Measurements from ENCODE around the gene MUC4. TPM values are rescaled to one million over a fixed set of nuclear protein-coding genes. Genes with fewer than 3 reads are reported as not detected.

MUC4 gene
- total and polyA plus RNA-seq, 9 of the 15 experiments (the other 6 are each of a cell fraction or from before 2014, with no cell fraction given): under 0.01 to 0.21 (median 0.10) TPM; not detected in 4

GRCh38 chr3:195718477-195718984, 93.2 kb downstream of the MUC4 start:
- Histone ChIP-seq H3K9me3 (replicated peaks; ENCODE audit: control insufficient read depth, insufficient read depth, low read depth, low read length) (no peaks in the 10 kb centered on the region), H3K9ac (ENCODE audit: insufficient read depth in 1 of 2, low read depth in 2 of 2, low read length in 2 of 2) (no peak overlapping the region; a peak in 1 of 4 replicates), H3K4me3 (no peak overlapping the region), H4K20me1 (replicated peaks; ENCODE audit: control insufficient read depth, insufficient read depth, low read length) (no peaks in the 10 kb centered on the region; the same call in 1 of the 2 replicates), H3K9me1 (ENCODE audit: control insufficient read depth, insufficient read depth, low read length) (no peaks in the 10 kb centered on the region), H3K36me3 (ENCODE audit: control insufficient read depth, insufficient read depth, low read length) (no peaks in the 10 kb centered on the region), H3K27me3 (ENCODE audit: control insufficient read depth in 2 of 2, insufficient read depth in 2 of 2, low read length in 2 of 2) (peaks cover 30 to 40% of the 10 kb centered on the region in 2 experiments), H3K4me2 (ENCODE audit: insufficient read depth, low read length) (no peak overlapping the region), H3K79me2 (ENCODE audit: control insufficient read depth, insufficient read depth, low read length) (no peaks in the 10 kb centered on the region), H3K4me1 (replicated peaks in 1 of 2; ENCODE audit: control insufficient read depth in 2 of 2, insufficient read depth in 2 of 2, low read length in 2 of 2) (peaks cover 0 to 5% of the 10 kb centered on the region in 2 experiments; a peak in 3 of 5 replicates), H3K27ac (ENCODE audit: extremely low read depth, low read depth, low read length) (no peak overlapping the region), H2AFZ (ENCODE audit: low read depth, low read length) (no peak overlapping the region)
- 3% methylated on average over 7 of the region's 7 CpGs for WGBS (ENCODE audit: insufficient coverage, low coverage, missing lambda C conversion rate)
- ATAC-seq (no peak), FAIRE-seq (no peak), DNase-seq (ENCODE audit: extremely low read depth in 1 of 4, low spot score in 3 of 4) (no peak)
- CTCF ChIA-PET (ENCODE audit: low intra/inter-chr PET ratio): no interaction called here
- no TSS peak for BruUV-seq (replicated peaks)
- in situ Hi-C loops (cut with MboI): loop anchor here (5.0 to 25.0 kb wide), 3 partner anchors 101 to 794 kb away; partner anchors contain the start of genes RNF168, SLC51A, SMCO1 and ZDHHC19
- POLR2A ChIA-PET: interaction anchor here (0.6 to 3.2 kb wide), 10 partner anchors 9 to 197 kb away, joined by 3 to 24 read pairs (median 4); no protein-coding TSS in a partner anchor
- intact Hi-C loops (cut with micrococcal nuclease): loop anchor here (10.0 kb wide), 2 partner anchors 174 to 476 kb away; partner anchors contain the start of gene PPP1R2
- no peak for TF ChIP-seq HOMEZ (CRISPR knock-in tag; IDR thresholded peaks at IDR 0.05)
- TF ChIP-seq, protein P1, sequence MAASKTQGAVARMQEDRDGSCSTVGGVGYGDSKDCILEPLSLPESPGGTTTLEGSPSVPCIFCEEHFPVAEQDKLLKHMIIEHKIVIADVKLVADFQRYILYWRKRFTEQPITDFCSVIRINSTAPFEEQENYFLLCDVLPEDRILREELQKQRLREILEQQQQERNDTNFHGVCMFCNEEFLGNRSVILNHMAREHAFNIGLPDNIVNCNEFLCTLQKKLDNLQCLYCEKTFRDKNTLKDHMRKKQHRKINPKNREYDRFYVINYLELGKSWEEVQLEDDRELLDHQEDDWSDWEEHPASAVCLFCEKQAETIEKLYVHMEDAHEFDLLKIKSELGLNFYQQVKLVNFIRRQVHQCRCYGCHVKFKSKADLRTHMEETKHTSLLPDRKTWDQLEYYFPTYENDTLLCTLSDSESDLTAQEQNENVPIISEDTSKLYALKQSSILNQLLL (CRISPR knock-in tag; IDR thresholded peaks at IDR 0.05; ENCODE audit: borderline replicate concordance): 0 out of 2 replicates have a peak, but pooled peaks have one; percentile 32
- no peak for TF ChIP-seq NR2C2 (CRISPR knock-in tag; IDR thresholded peaks at IDR 0.05)
- TF ChIP-seq NR2C2 (tag; IDR thresholded peaks at IDR 0.05): 0 out of 2 replicates have a peak, but pooled peaks have one; percentile 14
- 0 out of 2 replicates have a peak, but pooled peaks have one; percentile 26 for TF ChIP-seq RNF2 (IDR thresholded peaks at IDR 0.05)
- TF ChIP-seq, protein P2, sequence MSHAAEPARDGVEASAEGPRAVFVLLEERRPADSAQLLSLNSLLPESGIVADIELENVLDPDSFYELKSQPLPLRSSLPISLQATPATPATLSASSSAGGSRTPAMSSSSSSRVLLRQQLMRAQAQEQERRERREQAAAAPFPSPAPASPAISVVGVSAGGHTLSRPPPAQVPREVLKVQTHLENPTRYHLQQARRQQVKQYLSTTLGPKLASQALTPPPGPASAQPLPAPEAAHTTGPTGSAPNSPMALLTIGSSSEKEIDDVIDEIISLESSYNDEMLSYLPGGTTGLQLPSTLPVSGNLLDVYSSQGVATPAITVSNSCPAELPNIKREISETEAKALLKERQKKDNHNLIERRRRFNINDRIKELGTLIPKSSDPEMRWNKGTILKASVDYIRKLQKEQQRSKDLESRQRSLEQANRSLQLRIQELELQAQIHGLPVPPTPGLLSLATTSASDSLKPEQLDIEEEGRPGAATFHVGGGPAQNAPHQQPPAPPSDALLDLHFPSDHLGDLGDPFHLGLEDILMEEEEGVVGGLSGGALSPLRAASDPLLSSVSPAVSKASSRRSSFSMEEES (CRISPR knock-in tag; IDR thresholded peaks at IDR 0.05): peak; percentile 72
- TF ChIP-seq ZNF668 (CRISPR knock-in tag; IDR thresholded peaks at IDR 0.05): no peak
- TF ChIP-seq CBX2 (IDR thresholded peaks at IDR 0.05; ENCODE audit: insufficient read depth, low read length, poor library complexity, severe bottlenecking): peak; percentile 96
- no peak for TF ChIP-seq ZNF699 (CRISPR knock-in tag; IDR thresholded peaks at IDR 0.05; ENCODE audit: insufficient replicate concordance)
- 0 out of 4 replicates have a peak, but pooled peaks of 1 of the 2 experiments have one; percentile 20 for TF ChIP-seq SRF (CRISPR knock-in tag; IDR thresholded peaks at IDR 0.05)
- peak in 1 of 2 experiments; percentile 18; a peak in 1 of 4 replicates for TF ChIP-seq KDM1A (IDR thresholded peaks at IDR 0.05)
- TF ChIP-seq RAD21 (CRISPR knock-in tag; conservative IDR thresholded peaks at IDR 0.05 in 1 of 2, IDR thresholded peaks at IDR 0.05 in 1 of 2): no peak
- TF ChIP-seq MECOM (CRISPR knock-in tag; IDR thresholded peaks at IDR 0.05): no peak
- peak; percentile 74 for TF ChIP-seq ESRRA (IDR thresholded peaks at IDR 0.05; ENCODE audit: borderline replicate concordance, low read depth)
- no peak for TF ChIP-seq CBFA2T2 (conservative IDR thresholded peaks at IDR 0.05)
- TF ChIP-seq ZNF124 (CRISPR knock-in tag; IDR thresholded peaks at IDR 0.05): no peak

All from K562 (cell line).